ENCODE measurements around the gene ZDHHC21.
"Not testable (repeated sequence)": the region's sequence is repeated elsewhere in the genome, so short reads cannot be mapped to it uniquely, and the experiment has no call there.

Gene ZDHHC21

GRCh38 chr9:14678776-14679175 is 14.5 kb downstream of the ZDHHC21 start:
- DNase-seq = no peak

DNA sequence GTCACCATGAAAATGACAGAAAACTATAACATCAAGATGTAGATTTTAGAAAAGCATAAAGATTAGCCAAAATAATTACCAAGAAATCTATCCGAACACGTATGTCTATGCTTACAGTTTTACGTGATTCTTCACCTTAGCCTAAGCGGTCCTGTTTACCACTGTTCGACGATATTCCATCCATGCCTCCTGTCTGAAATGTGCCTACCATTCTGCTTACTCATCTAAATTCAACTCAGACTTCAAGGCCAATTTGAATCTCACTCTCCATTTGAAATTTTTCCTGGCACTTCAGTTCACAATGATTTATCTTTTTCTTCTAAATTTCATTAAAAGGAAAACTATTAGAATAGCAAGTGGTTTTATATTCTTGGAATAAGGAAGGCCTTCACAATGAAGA is 15.4 kb downstream of the ZDHHC21 start:
- DNase-seq = no peak

DNA sequence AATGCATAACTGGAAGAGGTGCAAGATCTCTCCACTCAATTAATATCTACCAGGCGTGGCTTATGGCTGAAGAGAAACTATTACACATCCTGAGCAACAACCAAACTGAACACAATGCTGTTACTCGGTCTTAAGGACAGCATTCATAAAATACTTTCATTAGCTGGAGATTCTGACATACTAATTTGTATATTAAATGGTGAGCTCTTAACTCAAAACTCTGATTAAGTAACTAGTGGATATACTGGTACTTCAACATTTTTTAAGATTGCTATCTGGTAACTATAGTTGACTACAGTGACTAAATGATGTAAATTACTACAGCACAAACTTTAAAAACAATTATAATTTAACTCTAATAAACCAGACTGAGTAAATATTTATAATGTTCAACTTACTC is 15.8 kb downstream of the ZDHHC21 start:
- no peak for DNase-seq

- DNase-seq = no peak
Measured at GRCh38 chr9:14674630-14675029, 18.6 kb downstream of the ZDHHC21 start.

- no peak for DNase-seq
Measured at GRCh38 chr9:14671377-14671776, 21.9 kb downstream of the ZDHHC21 start.

GRCh38 chr9:14670718-14671117 is 22.5 kb downstream of the ZDHHC21 start:
- no peak for DNase-seq

GRCh38 chr9:14664022-14664421 is 29.2 kb downstream of the ZDHHC21 start:
- not testable (repeated sequence) for DNase-seq

GRCh38 chr9:14662060-14662453 is 31.2 kb downstream of the ZDHHC21 start:
- no peak for DNase-seq

GRCh38 chr9:14661421-14662059 is 31.7 kb downstream of the ZDHHC21 start:
- DNase-seq = no peak

DNA sequence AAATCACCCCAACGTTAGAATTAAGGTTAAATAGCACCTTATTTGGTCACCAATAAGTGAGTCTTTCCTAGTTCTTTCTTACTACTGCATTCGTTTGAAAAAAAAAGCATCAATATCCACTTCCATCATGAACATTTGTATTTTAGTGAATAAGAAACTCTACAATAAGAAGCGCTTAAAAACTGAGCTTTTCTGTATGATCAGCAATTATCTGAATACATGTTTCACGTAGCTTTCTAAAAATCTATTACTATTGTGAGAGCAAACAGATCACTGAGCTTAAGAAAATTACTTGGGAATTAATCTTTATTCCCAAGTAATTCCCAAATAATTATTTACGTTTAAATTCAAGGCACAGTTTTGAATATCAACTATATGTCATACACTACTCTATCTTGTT is 32.5 kb downstream of the ZDHHC21 start:
- no peak for DNase-seq

GRCh38 chr9:14654932-14655331 is 38.3 kb downstream of the ZDHHC21 start:
- no peak for DNase-seq

DNA sequence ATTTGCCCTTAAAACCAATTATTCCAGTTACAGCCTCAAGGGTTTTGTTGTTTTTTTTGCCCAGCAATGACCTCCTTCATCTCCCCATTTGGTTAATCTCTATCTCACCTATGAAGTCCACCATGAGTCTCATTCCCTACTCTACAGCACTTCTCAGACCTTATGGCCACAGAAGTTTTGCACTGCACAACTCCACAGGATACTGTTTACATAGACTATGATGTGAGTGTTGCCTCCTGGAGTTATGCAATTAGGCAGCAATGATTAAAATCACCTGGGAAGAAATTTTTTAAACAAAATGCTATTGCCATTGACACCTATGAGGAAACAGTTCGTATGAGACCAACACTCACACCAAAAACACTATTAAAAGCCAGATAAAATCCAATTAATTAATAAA is 39.7 kb downstream of the ZDHHC21 start:
- no peak for DNase-seq

GRCh38 chr9:14652729-14653377 is 40.4 kb downstream of the ZDHHC21 start:
- DNase-seq = no peak

DNA sequence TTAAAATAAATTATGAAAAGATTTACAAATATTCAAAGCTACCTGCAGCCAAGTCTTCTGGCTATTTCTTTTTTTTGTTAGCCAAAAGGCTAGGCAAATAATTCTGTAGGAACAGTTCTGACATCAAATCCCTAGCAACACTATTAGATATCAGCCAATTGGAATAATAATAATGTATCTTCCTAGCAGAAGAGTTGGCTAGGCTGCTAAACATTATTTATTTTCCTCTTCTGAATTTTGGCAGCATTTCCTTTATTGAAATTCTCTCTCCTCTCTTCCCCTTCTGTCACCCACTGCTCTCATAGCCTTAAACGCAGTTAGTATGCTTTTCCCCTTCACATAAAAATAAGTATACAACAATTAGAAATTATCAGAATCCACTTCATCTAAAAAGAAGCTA is 42.6 kb downstream of the ZDHHC21 start:
- no peak for DNase-seq

- no peak for DNase-seq
Measured at GRCh38 chr9:14645648-14646047, 47.6 kb downstream of the ZDHHC21 start.

GRCh38 chr9:14640967-14641366 is 52.3 kb downstream of the ZDHHC21 start:
- DNase-seq = no peak

DNA sequence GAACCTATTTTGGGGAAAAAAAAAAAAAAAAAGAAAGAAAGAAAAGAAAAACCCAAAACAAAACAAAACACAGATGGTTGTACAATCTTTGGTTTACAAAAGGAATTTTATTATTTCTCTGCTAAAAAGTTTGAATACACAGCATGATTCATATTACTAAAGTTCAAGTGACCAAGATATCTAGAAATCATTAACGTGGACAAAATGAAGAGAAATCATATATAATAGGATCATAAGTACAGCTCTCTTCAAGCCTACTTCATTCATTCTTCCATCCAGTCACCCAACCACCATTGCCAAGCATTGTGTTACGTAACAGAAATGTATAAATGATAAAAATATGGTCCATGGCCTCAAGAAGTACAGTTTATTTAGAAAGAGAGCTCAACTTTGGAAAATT is 52.9 kb downstream of the ZDHHC21 start:
- no peak for DNase-seq

DNA sequence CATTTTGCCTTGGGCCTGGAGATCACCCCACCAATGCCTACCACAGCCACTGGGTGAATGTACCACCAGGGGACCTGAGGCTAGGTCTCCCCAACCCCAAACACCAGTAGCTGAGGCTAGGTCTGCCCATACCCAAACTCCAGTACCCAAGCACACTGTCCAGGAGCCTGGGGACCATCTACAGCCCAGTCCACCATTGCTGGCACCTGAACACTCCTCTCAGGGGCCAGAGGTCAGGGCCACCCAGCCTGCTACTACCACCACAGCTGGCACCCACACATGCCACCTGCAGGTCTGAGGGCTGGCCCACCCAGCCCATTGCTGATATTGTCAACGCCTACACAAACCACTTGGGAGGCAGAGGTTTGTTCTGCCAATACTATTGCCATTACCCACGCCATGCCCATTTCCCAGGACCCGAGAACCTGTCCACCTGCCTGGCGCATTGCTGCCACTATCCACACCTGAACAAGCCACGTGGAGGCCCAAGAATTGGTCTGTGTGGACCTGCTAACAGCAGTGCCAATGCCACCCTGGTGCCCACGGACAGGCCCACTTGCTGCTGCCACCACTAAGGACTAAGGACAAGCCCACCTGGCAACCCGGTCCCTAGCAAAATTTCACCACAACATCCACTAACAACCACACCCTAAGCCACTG is 59.2 kb downstream of the ZDHHC21 start:
- peak; percentile 9 for DNase-seq

DNA sequence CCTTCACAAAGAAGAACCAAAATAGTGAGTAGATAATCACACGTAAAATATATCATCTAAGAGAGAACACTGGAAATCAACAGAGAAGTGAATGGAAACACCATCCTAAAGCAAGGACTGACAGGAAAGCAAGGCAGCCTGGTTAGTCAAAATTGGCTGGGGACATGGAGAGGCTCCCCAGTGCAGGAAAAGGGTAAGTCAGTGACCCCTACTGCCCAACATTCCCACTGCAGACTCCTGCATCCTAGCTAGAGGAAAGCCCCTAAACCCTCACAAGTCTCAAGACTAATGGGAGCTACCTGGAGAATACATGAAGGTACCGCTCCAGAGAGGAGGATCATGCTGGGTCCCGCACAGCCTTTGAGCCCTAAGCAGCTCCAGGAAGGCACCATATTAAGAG is 60.1 kb downstream of the ZDHHC21 start:
- DNase-seq = no peak

GRCh38 chr9:14627513-14627912 is 65.7 kb downstream of the ZDHHC21 start:
- DNase-seq = no peak

GRCh38 chr9:14618836-14619420 is 74.3 kb downstream of the ZDHHC21 start:
- no peak for DNase-seq

GRCh38 chr9:14616188-14616982 is 76.8 kb downstream of the ZDHHC21 start:
- DNase-seq = no peak

- DNase-seq = no peak
Measured at GRCh38 chr9:14608540-14608939, 84.7 kb downstream of the ZDHHC21 start.

Data from activated naive CD4-positive, alpha-beta T cell treated with anti-CD3 and anti-CD28 coated beads, Interleukin-2, amount 50 U/mL, for 16 hours (primary cell).